Neural cell (in vitro differentiated cells): Measurements from ENCODE around the gene BORCS5. TPM values are rescaled to one million over a fixed set of nuclear protein-coding genes. Genes with fewer than 3 reads are reported as not detected.

Source experiments
- H2AFZ ChIP-seq: fragments of 200-600, 300-800 bp; sonication (generic), shearing (Covaris generic); 2 replicates; pipeline ENCODE4 v1.6.0; 2014; ENCODE audit warnings: low read depth, mild to moderate bottlenecking, antibody characterized with exemption, low read length, moderate library complexity
- H3F3A ChIP-seq: fragments of 200-600 bp; shearing (Covaris generic); 2 replicates; pipeline ENCODE4 v1.6.1; 2016; ENCODE audit warnings: mild to moderate bottlenecking, moderate library complexity, mixed read lengths, antibody characterized with exemption, low read length; ENCODE audit not compliant: insufficient read depth, poor library complexity, severe bottlenecking
- H3K27ac ChIP-seq: fragments of 200-600, 300-800 bp; sonication (generic), shearing (Covaris generic); 2 replicates; pipeline ENCODE4 v1.5.1; 2014; ENCODE audit warnings: mild to moderate bottlenecking, low read length, moderate library complexity
- H3K27me3 ChIP-seq: fragments of 300-800, 200-600 bp; sonication (generic), shearing (Covaris generic); 2 replicates; pipeline ENCODE4 v1.6.0; 2014; ENCODE audit warnings: mild to moderate bottlenecking, low read depth, low read length, moderate library complexity; ENCODE audit not compliant: insufficient read depth
- H3K36me3 ChIP-seq: fragments of 300-800, 200-600 bp; sonication (generic), shearing (Covaris generic); 2 replicates; pipeline ENCODE4 v1.5.1; 2014; ENCODE audit warnings: mild to moderate bottlenecking, antibody characterized with exemption, low read length, moderate library complexity; ENCODE audit not compliant: insufficient read depth
- H3K4me2 ChIP-seq: fragments of 300-800, 200-600 bp; sonication (generic), shearing (Covaris generic); 2 replicates; pipeline ENCODE4 v1.6.0; 2014; ENCODE audit warnings: mild to moderate bottlenecking, low read length
- H3K4me3 ChIP-seq: fragments of 300-800, 200-600 bp; sonication (generic), shearing (Covaris generic); 2 replicates; pipeline ENCODE4 v1.5.1; 2014; ENCODE audit warnings: mild to moderate bottlenecking, low read length, moderate library complexity
- H3K79me2 ChIP-seq: fragments of 200-600 bp; shearing (Covaris generic); replicated peaks from 2 replicates; pipeline ENCODE4 v1.6.0; 2014; ENCODE audit warnings: mild to moderate bottlenecking, low read length, moderate library complexity; ENCODE audit not compliant: insufficient read depth
- H3K9ac ChIP-seq: fragments of 300-800, 200-600 bp; sonication (generic), shearing (Covaris generic); 2 replicates; pipeline ENCODE4 v1.6.1; 2016; ENCODE audit warnings: mild to moderate bottlenecking, low read length, mixed read lengths
- H3K9me2 ChIP-seq: fragments of 200-600 bp; shearing (Covaris generic); 2 replicates; pipeline ENCODE4 v1.6.1; 2016; ENCODE audit warnings: mild to moderate bottlenecking, low read length, mixed read lengths; ENCODE audit not compliant: insufficient read depth
- H3K9me3 ChIP-seq: fragments of 200-600, 300-800 bp; sonication (generic), shearing (Covaris generic); 2 replicates; pipeline ENCODE4 v1.6.1; 2016; ENCODE audit warnings: mild to moderate bottlenecking, mixed run types, low read length, moderate library complexity, mixed read lengths
- H4K20me1 ChIP-seq: fragments of 200-600 bp; shearing (Covaris generic); 2 replicates; pipeline ENCODE4 v1.6.1; 2016; ENCODE audit warnings: mild to moderate bottlenecking, mixed run types; ENCODE audit not compliant: insufficient read depth
- CTCF ChIP-seq: fragments of 450-650 bp; IDR thresholded peaks from 2 replicates; pipeline ENCODE4 v1.5.1; 2014; ENCODE audit warnings: antibody characterized with exemption, mild to moderate bottlenecking, moderate library complexity; ENCODE audit not compliant: poor library complexity, severe bottlenecking
- EP300 ChIP-seq: fragments of 450-650 bp; conservative IDR thresholded peaks from 2 replicates; pipeline ENCODE4 v1.6.1; 2014; ENCODE audit warnings: antibody characterized with exemption, mild to moderate bottlenecking, moderate library complexity; ENCODE audit not compliant: poor library complexity, severe bottlenecking
- EZH2 ChIP-seq: fragments of 200-600, 300-800 bp; shearing (Covaris generic), sonication (generic); IDR thresholded peaks from 2 replicates; pipeline ENCODE4 v1.6.1; 2014; ENCODE audit warnings: antibody characterized with exemption, low read length, borderline replicate concordance, mild to moderate bottlenecking; ENCODE audit not compliant: insufficient read depth, poor library complexity, severe bottlenecking
- MXI1 ChIP-seq: fragments of 450-650 bp; conservative IDR thresholded peaks from 2 replicates; pipeline ENCODE4 v1.6.1; 2014; ENCODE audit warnings: antibody characterized with exemption, mild to moderate bottlenecking; ENCODE audit not compliant: poor library complexity, severe bottlenecking
- POLR2AphosphoS5 ChIP-seq: IDR thresholded peaks from 2 replicates; pipeline ENCODE4 v1.6.1; 2012
- RAD21 ChIP-seq: fragments of 450-650 bp; conservative IDR thresholded peaks from 2 replicates; pipeline ENCODE4 v1.6.1; 2014; ENCODE audit warnings: antibody characterized with exemption, mild to moderate bottlenecking, moderate library complexity
- REST ChIP-seq: IDR thresholded peaks from 2 replicates; pipeline ENCODE4 v1.6.1; 2012; ENCODE audit warnings: borderline replicate concordance
- SMC3 ChIP-seq: fragments of 450-650 bp; conservative IDR thresholded peaks from 2 replicates; pipeline ENCODE4 v1.6.1; 2014; ENCODE audit warnings: antibody characterized with exemption, mild to moderate bottlenecking, moderate library complexity; ENCODE audit not compliant: poor library complexity
- TAF1 ChIP-seq: IDR thresholded peaks from 2 replicates; pipeline ENCODE4 v1.6.1; 2012; ENCODE audit warnings: low read depth
- polyA plus RNA-seq: library from polyadenylated mRNA; depleted of rRNA; stranded (reverse); fragments of >200 nt; gene quantifications from 2 replicates; pipeline ENCODE4 v1.2.3, GENCODE V29; 2014

Gene BORCS5
- polyA plus RNA-seq, 1 donor from 2014 or later, result 14.2 TPM

GRCh38 chr12:12334367-12335040 is 22.4 kb upstream of the BORCS5 start:
- Histone ChIP-seq H3K27ac (no peak overlapping the region), H3K4me2 (no peak overlapping the region), H4K20me1 (no peaks in the 10 kb centered on the region), H3K79me2 (no peaks in the 10 kb centered on the region), H3K9me2 (no peaks in the 10 kb centered on the region), H2AFZ (no peak overlapping the region), H3K27me3 (no peaks in the 10 kb centered on the region), H3F3A (no peaks in the 10 kb centered on the region), H3K4me3 (no peak overlapping the region), H3K9me3 (no peaks in the 10 kb centered on the region), H3K9ac (no peak overlapping the region), H3K36me3 (no peaks in the 10 kb centered on the region)
- TF ChIP-seq CTCF (peak; percentile 17), RAD21 (no peak)

- Histone ChIP-seq H2AFZ (no peak overlapping the region), H3K9me2 (no peaks in the 10 kb centered on the region), H3K9ac (no peak overlapping the region), H3K4me3 (no peak overlapping the region), H3F3A (no peaks in the 10 kb centered on the region), H3K27ac (no peak overlapping the region), H3K79me2 (no peaks in the 10 kb centered on the region), H4K20me1 (no peaks in the 10 kb centered on the region), H3K27me3 (no peaks in the 10 kb centered on the region), H3K4me2 (no peak overlapping the region), H3K9me3 (no peaks in the 10 kb centered on the region), H3K36me3 (no peaks in the 10 kb centered on the region)
- TF ChIP-seq REST (no peak), EP300 (no peak), RAD21 (no peak), TAF1 (no peak), MXI1 (no peak), POLR2AphosphoS5 (no peak), EZH2 (no peak), SMC3 (no peak), CTCF (no peak)
These were observed 20.8 kb upstream of the BORCS5 start for GRCh38 chr12:12336049-12336411.
